Tibial artery (tissue), 4 donors: ENCODE results near the gene SMOC2.

ENCODE experiments used
- DNase-seq, 2 donors: peaks; one replicate each; pipeline ENCODE4 v3.0.0-alpha.2; 2019
- H3K27ac ChIP-seq, 2 donors: fragments of 200-600 bp; sonication (generic) in 1 of 2; 1 replicate in 1 of 2; 2 replicates in 1 of 2; pipeline ENCODE4 v1.5.1; 2018 to 2019; ENCODE audit warnings: mild to moderate bottlenecking in 1 of 2
- H3K27me3 ChIP-seq, 2 donors: fragments of 200-600 bp; sonication (generic) in 1 of 2; one replicate each; pipeline versions ENCODE4 v1.5.1 to v1.6.0; 2016 to 2019
- H3K36me3 ChIP-seq, 3 donors: fragments of 200-600 bp; sonication (generic) in 2 of 3; one replicate each; pipeline ENCODE4 v1.5.1; 2016 to 2019; ENCODE audit warnings: mild to moderate bottlenecking in 2 of 3
- H3K4me1 ChIP-seq, 4 donors: fragments of 200-600 bp; sonication (generic) in 2 of 4; 1 replicate in 3 of 4; 2 replicates in 1 of 4; pipeline ENCODE4 v1.5.1; 2016 to 2019
- H3K4me3 ChIP-seq, 2 donors: fragments of 200-600 bp; sonication (generic) in 1 of 2; 1 replicate in 1 of 2; 2 replicates in 1 of 2; pipeline ENCODE4 v1.5.1; 2018 to 2019; ENCODE audit warnings: mild to moderate bottlenecking in 2 of 2
- H3K9me3 ChIP-seq, 3 donors: fragments of 200-600 bp; sonication (generic) in 1 of 3; one replicate each; pipeline ENCODE4 v1.5.1; 2016 to 2019
- intact Hi-C: fragments of 100-400 bp; cut with DNase I; formaldehyde crosslinking; loops from one replicate; pipeline ENCODE4 v1.15.0; 2023; ENCODE audit warnings: low total_unique reads
- TF ChIP-seq, protein P1 (sequence below), 2 experiments: fragments of 200-600 bp in 1 of 2; fragments of 450-650 bp in 1 of 2; IDR thresholded peaks; one replicate each; pipeline ENCODE4 v1.5.1; 2017 to 2019; ENCODE audit warnings: antibody characterized with exemption in 2 of 2, mild to moderate bottlenecking in 1 of 2, moderate library complexity in 1 of 2

The SMOC2 gene

DNA sequence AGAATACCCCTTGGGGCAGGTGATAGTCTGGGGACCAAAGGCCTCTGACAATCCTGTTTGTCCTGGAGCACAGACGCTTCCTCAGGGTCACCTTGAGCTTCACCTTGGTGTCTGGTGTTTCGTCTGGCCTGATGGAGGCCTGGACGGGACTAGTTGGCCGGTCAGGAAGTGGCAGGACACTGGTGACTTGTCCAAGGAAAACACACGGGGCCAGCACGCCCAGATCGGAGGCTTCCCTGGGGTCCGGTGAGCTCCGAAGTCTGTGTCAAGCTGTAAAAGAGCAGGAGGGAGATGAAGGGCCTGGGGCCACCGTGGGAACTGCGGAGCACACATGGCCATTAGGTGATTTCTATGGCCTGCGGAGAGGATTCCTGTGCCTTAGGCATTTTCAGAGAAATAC is 67.9 kb downstream of the SMOC2 start:
- no peak overlapping the region for H3K27ac ChIP-seq
- intact Hi-C loops: no loop called here
- TF ChIP-seq, protein P1, sequence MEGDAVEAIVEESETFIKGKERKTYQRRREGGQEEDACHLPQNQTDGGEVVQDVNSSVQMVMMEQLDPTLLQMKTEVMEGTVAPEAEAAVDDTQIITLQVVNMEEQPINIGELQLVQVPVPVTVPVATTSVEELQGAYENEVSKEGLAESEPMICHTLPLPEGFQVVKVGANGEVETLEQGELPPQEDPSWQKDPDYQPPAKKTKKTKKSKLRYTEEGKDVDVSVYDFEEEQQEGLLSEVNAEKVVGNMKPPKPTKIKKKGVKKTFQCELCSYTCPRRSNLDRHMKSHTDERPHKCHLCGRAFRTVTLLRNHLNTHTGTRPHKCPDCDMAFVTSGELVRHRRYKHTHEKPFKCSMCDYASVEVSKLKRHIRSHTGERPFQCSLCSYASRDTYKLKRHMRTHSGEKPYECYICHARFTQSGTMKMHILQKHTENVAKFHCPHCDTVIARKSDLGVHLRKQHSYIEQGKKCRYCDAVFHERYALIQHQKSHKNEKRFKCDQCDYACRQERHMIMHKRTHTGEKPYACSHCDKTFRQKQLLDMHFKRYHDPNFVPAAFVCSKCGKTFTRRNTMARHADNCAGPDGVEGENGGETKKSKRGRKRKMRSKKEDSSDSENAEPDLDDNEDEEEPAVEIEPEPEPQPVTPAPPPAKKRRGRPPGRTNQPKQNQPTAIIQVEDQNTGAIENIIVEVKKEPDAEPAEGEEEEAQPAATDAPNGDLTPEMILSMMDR (IDR thresholded peaks at IDR 0.05): no peak
- H3K36me3 ChIP-seq: peaks cover 0 to 12% (median 0%) of the 10 kb centered on the region in 3 donors
- no peak overlapping the region for H3K4me3 ChIP-seq
- DNase-seq: no peak
- peaks cover 0 to 2% (median 1%) of the 10 kb centered on the region in 4 donors for H3K4me1 ChIP-seq
- H3K27me3 ChIP-seq: no peaks in the 10 kb centered on the region
- no peaks in the 10 kb centered on the region for H3K9me3 ChIP-seq

DNA sequence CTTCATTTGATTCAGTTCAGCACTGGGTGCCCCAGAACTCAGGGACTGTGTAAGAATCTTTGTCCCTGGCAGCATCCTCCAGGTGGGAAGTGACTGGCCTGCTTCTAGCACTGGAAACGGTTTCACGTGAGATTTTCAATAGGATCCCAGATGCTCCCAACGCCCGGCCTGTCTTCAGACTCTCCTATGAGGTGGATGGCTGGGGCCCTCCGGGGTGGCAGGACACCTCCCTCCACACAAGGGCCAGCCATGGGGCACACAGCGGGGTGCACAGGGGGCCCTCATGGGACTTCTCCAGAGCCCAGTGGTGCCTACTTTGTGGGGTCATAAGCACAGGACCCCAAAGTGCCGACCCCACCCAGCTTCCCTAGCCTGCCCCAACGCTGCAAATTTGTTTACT is 72.8 kb downstream of the SMOC2 start:
- no peaks in the 10 kb centered on the region for H3K9me3 ChIP-seq
- H3K36me3 ChIP-seq: peaks cover 0 to 13% (median 0%) of the 10 kb centered on the region in 3 donors
- no peak overlapping the region for H3K4me3 ChIP-seq
- H3K27me3 ChIP-seq: no peaks in the 10 kb centered on the region
- no peak overlapping the region for H3K27ac ChIP-seq
- peaks cover 0 to 22% (median 7%) of the 10 kb centered on the region in 4 donors for H3K4me1 ChIP-seq
- TF ChIP-seq, protein P1 (IDR thresholded peaks at IDR 0.05): no peak
- no peak for DNase-seq
- intact Hi-C loops: no loop called here

DNA sequence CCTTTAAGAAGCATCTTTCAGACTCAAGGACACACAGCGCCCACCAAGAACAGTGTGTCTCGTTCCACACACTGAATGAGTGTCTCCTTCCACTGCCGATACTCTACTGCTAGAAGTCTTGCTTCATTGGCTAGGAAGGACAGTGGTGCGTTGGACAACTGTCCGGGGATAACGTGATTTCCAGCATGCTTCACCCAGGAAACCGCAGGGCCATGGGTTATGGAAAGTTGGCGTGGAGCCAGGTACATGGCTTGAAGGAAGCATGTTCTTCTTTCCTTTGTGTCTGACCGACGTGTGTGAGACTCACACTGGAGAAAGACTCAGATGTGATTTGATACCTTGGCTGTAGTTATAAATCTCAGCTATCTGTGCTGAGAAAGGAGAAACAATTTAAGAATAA is 73.2 kb downstream of the SMOC2 start:
- Histone ChIP-seq H3K9me3 (no peaks in the 10 kb centered on the region), H3K36me3 (peaks cover 0 to 12% (median 0%) of the 10 kb centered on the region in 3 donors), H3K27me3 (no peaks in the 10 kb centered on the region), H3K4me1 (peaks cover 0 to 22% (median 7%) of the 10 kb centered on the region in 4 donors), H3K4me3 (no peak overlapping the region), H3K27ac (no peak overlapping the region)
- peak; percentile 58 to 82 for DNase-seq
- intact Hi-C loops: no loop called here
- TF ChIP-seq, protein P1 (IDR thresholded peaks at IDR 0.05): no peak

DNA sequence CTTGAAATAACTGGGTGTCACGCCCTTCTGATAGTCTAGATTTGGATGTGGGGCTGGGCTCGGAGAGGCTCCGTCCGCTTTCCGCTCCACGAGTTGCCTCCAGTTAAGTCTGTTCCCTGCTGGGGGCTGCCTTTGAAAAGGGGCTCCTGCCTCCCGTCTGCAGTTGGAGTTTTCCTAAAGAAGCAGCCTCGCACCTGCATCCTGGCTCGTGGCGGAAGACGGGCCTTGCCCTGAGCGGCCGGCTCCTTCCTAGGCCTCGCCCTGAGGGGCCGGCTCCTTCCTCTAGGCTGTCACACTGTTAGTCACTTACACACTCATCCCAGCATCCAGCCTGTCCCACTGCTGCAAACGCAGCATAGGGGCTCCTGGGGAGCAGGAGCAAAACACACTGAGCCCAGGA is 74.4 kb downstream of the SMOC2 start:
- Histone ChIP-seq H3K27me3 (no peaks in the 10 kb centered on the region), H3K36me3 (peaks cover 0 to 12% (median 0%) of the 10 kb centered on the region in 3 donors), H3K4me1 (peaks cover 0 to 22% (median 7%) of the 10 kb centered on the region in 4 donors), H3K27ac (no peak overlapping the region), H3K4me3 (no peak overlapping the region), H3K9me3 (no peaks in the 10 kb centered on the region)
- TF ChIP-seq, protein P1 (IDR thresholded peaks at IDR 0.05): no peak
- intact Hi-C loops: no loop called here
- DNase-seq: no peak

DNA sequence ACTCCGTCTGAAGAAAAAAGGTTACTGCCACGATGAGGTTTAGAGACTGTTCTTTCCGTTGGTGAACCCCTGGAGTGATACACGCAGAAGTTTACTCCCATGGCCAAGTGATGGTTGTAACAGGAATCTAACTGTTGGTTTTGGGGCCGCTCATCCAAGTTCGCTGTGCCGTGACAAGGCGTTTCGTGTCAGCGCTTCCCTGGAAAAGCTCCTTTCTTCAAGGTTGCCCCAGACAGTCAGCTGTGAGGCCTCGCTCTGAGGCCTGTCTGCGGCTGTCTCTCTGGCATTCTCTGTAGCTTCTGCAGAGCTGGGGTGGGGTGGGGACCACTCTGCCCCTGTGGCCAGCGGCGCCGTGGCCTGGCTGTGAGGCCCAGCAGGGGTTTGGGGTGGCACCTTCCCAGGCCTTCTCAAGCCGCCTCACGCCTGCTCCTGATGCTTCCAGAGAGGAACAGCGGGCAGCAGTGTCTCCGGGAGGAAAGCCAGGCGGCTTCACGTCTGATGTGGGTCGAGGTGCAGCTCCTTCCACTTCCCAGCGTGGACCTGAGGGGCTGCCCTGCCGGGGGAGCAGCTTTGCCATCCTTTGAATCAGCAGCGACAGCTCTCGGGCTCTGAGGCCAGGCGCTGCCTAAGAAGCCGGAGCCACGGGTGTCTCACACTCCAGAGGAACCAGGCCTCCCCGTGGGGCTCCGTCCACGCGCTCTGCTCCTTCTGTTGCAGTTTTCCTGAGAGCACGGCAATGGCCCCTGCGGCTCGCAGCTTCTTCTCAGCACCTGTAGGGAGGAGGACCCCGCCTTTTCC is 76.2 kb downstream of the SMOC2 start:
- peaks cover 0 to 22% (median 7%) of the 10 kb centered on the region in 4 donors for H3K4me1 ChIP-seq
- intact Hi-C loops: no loop called here
- H3K27ac ChIP-seq: no peak overlapping the region

More for the DNA sequence above, 76.2 kb downstream of the SMOC2 start:
- TF ChIP-seq, protein P1 (IDR thresholded peaks at IDR 0.05): no peak
- Histone ChIP-seq H3K4me3 (no peak overlapping the region), H3K27me3 (no peaks in the 10 kb centered on the region), H3K36me3 (peaks cover 0 to 7% (median 0%) of the 10 kb centered on the region in 3 donors), H3K9me3 (no peaks in the 10 kb centered on the region)
- DNase-seq: no peak
